Thymus (tissue), 11 donors: ENCODE results near the gene FAM3D. TPM values are rescaled to one million over a fixed set of nuclear protein-coding genes. Genes with fewer than 3 reads are reported as not detected.

Source experiments
- DNase-seq, 9 donors: peaks; one replicate each; pipeline ENCODE4 v3.0.0-alpha.2; 2013; ENCODE audit warnings: low spot score in 9 of 9, low read depth in 6 of 9, missing footprints in 1 of 9
- H3K27ac ChIP-seq, 2 donors: one replicate each; pipeline ENCODE4 v1.5.1; 2013; ENCODE audit warnings: control low read depth in 1 of 2, low read depth in 1 of 2, low read length in 1 of 2, mild to moderate bottlenecking in 1 of 2, moderate library complexity in 1 of 2
- H3K27me3 ChIP-seq, 2 donors: one replicate each; pipeline ENCODE4 v1.5.1; 2013; ENCODE audit warnings: low read length in 1 of 2; ENCODE audit not compliant: control insufficient read depth in 2 of 2, insufficient read depth in 1 of 2
- H3K36me3 ChIP-seq, 2 donors: one replicate each; pipeline ENCODE4 v1.5.1; 2013; ENCODE audit warnings: low read length in 1 of 2, mild to moderate bottlenecking in 1 of 2, moderate library complexity in 1 of 2; ENCODE audit not compliant: control insufficient read depth in 2 of 2, insufficient read depth in 2 of 2
- H3K4me1 ChIP-seq, 2 donors: one replicate each; pipeline ENCODE4 v1.5.1; 2013; ENCODE audit warnings: low read length in 2 of 2; ENCODE audit not compliant: control insufficient read depth in 2 of 2, insufficient read depth in 2 of 2
- H3K4me3 ChIP-seq, 2 donors: one replicate each; pipeline ENCODE4 v1.5.1; 2013; ENCODE audit warnings: low read length in 2 of 2, control low read depth in 1 of 2, mild to moderate bottlenecking in 1 of 2
- H3K9me3 ChIP-seq, 2 donors: one replicate each; pipeline ENCODE4 v1.5.1; 2013; ENCODE audit warnings: low read length in 1 of 2, mild to moderate bottlenecking in 1 of 2; ENCODE audit not compliant: control insufficient read depth in 2 of 2, insufficient read depth in 1 of 2
- WGBS: extraction: QIAGEN DNeasy Blood & Tissue Kit; methylation state at CpG from one replicate; pipeline ENCODE4 v1.1.7; 2013; 5-methylcytosine and 5-hydroxymethylcytosine counted together
- polyA plus RNA-seq: library from polyadenylated mRNA; stranded (reverse); fragments of 200-250 nt; gene quantifications from one replicate; pipeline ENCODE4 v1.2.3, GENCODE V29; 2013
- total RNA-seq: library from RNA; stranded (reverse); fragments of 120-200 nt; gene quantifications from one replicate; pipeline ENCODE4 v1.2.4, GENCODE V29; 2013
- donor health status: healthy.

The FAM3D gene
- total and polyA plus RNA-seq, 2 donors, result 0.14 to 8.1 TPM

DNA sequence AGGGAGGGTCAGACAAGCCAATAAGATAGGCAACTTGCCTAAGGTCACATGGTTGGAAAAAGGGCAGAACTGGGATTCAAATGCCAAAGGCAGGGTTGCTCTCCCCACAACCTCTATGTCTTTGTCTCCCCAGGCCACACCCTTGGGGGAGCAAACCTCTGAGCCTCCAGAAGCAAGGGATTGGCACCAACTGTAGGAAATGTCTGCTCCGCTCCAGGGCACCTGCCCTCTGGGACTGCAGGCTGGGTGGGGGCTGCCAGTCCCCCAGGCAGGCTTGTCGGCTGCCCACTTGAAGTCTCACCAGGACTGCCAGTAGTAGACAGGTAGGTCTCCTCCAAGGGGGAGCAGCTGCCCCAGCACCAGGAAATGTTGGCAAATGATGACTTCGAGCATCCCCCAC, 2.0 kb downstream of the FAM3D start:
- WGBS, result 89% methylated on average over 3 of the region's 3 CpGs
- no peak overlapping the region for H3K27ac ChIP-seq
- H3K9me3 ChIP-seq, result no peaks in the 10 kb centered on the region
- no peaks in the 10 kb centered on the region for H3K27me3 ChIP-seq
- no peak overlapping the region for H3K4me3 ChIP-seq
- no peak for DNase-seq
- H3K36me3 ChIP-seq, result no peaks in the 10 kb centered on the region
- no peaks in the 10 kb centered on the region for H3K4me1 ChIP-seq

DNA sequence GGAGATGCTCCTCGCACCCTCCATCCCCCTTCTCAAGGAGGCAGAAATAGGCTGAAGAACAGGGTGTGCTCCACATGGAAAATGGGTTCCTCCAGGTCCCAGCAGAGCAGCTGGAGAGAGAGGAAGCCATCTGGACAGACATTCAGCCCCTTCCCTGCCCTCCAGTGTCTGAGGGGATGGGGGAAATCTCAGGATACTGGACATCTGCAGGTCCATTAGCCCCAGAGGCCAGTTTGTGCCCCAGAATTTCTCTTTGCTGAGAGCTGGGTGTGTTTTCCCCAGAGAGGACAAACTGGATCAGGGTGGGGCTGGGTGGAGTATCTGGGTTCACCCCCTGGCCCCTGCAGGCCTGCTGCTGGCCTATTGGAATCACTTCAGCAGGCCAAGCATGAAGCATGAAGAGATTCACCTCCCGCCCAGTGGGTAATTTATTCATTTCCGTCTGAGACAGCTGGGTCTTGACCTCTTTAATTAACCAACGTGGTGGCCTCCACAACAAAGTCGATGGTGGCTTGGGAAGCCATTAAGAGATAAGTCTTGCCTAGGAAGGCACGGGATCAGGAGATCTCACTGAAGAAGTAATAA, 4.6 kb downstream of the FAM3D start:
- Histone ChIP-seq H3K36me3 (no peaks in the 10 kb centered on the region), H3K4me3 (no peak overlapping the region), H3K27ac (no peak overlapping the region), H3K27me3 (no peaks in the 10 kb centered on the region), H3K4me1 (no peaks in the 10 kb centered on the region), H3K9me3 (no peaks in the 10 kb centered on the region)
- WGBS, result 95% methylated on average over 6 of the region's 6 CpGs
- DNase-seq, result no peak

DNA sequence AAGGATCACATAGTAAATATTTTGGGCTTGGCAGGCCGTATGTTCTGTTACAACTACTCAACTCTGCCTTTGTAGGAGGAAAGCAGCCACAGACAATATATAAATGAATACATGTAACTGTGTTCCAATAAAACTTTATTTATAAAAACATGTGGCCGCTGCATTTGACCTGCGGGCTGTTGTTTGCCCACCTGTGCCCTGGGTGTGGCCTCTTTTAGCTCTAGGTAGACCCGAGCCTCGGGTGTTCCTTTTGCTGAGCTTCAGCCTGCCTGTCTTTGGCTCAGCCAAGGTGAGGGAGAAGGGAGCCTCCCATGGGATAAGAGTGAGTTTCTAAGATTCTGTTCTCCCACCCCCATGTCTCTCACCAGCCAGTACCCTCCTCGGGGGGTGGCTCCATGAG, 5.6 kb downstream of the FAM3D start:
- H3K4me1 ChIP-seq, result no peaks in the 10 kb centered on the region
- WGBS, result 82% methylated on average over 6 of the region's 6 CpGs
- H3K4me3 ChIP-seq, result no peak overlapping the region
- no peaks in the 10 kb centered on the region for H3K9me3 ChIP-seq
- DNase-seq, result no peak
- no peaks in the 10 kb centered on the region for H3K36me3 ChIP-seq
- H3K27ac ChIP-seq, result no peak overlapping the region
- H3K27me3 ChIP-seq, result no peaks in the 10 kb centered on the region

DNA sequence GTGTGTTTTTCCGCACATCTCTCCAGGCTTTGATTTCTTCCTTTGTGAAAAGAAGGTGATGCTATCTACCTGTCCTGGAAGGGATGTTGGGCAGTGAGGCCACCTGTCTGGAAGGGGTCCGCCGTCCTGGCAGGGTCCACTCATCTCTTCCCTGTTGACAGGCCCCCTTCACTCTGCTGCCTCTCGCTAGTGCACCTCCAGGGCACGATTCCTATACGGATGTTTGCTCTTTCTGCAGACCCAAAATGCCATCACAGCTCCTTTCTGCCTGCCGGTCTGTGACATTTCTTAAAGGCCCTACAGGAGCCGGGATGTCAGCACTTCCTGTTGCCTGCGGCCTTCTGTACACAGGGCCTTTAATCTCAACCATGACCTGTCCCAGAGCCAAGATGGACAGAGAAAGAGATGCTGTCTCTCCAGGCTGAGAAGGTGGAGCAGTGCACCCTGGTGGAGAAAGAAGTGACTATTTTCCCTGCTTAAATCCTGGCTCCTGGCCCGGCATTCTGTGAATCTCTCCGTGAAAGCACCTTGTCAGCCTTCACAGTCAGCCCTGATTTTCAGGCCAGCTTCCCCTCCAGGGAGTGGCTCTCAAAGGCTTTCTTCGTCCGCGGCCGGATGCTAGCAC, 7.4 kb downstream of the FAM3D start:
- DNase-seq, result no peak

DNA sequence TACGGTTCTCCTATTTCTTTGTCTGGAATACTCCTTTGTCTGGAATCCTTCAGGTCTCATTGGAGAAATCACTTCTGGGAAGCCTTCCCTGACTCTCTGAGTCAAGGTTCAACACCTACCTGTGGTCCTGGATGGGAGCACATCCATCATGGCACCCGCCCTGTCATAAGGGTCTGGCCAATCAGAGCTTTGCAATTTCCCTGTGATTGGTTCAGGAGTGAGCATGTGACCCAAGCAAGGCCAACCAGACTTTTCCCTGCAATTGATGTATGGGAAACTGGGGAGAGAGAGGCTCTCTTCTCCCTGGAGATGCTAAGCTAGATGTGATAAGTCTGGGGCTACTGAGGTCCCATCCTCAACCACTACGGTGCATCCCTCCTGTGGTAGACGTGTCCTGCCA, 8.1 kb downstream of the FAM3D start:
- no peak overlapping the region for H3K4me3 ChIP-seq
- no peak for DNase-seq
- H3K27ac ChIP-seq, result no peak overlapping the region
- no peaks in the 10 kb centered on the region for H3K27me3 ChIP-seq
- 98% methylated on average over 4 of the region's 4 CpGs for WGBS
- no peaks in the 10 kb centered on the region for H3K9me3 ChIP-seq
- no peaks in the 10 kb centered on the region for H3K36me3 ChIP-seq
- H3K4me1 ChIP-seq, result no peaks in the 10 kb centered on the region

More for the DNA sequence above, 7.4 kb downstream of the FAM3D start:
- Histone ChIP-seq H3K27ac (no peak overlapping the region), H3K27me3 (no peaks in the 10 kb centered on the region), H3K4me1 (no peaks in the 10 kb centered on the region), H3K9me3 (no peaks in the 10 kb centered on the region), H3K36me3 (no peaks in the 10 kb centered on the region), H3K4me3 (no peak overlapping the region)
- WGBS, result 89% methylated on average over 15 of the region's 15 CpGs

DNA sequence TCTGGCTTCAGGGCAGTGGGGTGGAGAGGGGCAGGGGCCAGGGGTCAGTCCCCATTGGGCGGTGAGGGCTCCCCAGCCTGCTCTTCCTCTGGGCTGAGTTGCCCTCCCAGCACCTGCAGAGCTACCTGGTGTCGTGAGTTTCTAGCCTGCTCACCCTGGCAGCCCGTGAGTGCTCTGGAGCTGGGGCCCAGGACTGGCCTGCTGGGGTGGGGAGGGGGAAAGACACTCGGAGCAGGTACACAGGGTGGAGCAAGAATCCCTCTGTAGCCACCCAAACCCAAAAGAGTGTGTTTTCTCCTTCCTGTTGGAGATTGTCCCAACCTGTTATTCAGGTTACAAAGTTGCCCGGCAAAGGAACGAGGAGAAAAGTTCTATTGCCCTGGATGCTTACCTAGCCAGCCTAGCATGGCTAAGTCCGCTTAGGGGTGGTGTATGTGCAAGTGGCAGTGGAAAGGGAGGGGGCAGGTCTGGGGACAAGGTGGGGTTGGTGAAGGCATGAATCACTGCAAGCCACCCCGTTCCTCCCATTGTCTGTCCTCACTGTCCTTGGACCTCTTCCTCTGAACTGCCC, 8.9 kb downstream of the FAM3D start:
- Histone ChIP-seq H3K27ac (no peak overlapping the region), H3K4me3 (no peak overlapping the region), H3K9me3 (no peaks in the 10 kb centered on the region), H3K27me3 (no peaks in the 10 kb centered on the region), H3K36me3 (no peaks in the 10 kb centered on the region), H3K4me1 (no peaks in the 10 kb centered on the region)
- WGBS, result 94% methylated on average over 8 of the region's 8 CpGs
- DNase-seq, result no peak

DNA sequence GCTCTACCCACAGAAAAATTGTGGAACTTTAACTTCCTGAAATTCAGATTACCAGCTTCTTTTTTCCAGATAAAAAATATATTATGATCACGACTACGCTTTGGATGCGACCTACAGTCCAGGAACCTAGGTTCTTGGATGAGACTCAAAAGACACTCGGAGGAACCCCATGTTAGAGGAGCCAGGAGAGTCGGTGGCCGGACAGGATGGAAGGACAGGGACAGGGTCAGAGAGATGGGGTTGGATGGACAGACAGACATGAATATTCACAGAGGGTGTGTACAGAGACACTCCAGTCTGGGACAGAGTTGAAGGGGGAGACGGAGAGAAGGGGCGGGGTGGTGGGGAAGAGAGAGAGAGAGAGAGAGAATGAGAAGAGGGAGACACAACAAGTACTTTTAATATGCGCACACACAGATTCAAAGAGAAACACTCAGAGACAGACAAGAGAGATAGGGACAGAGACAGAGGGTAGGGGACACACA, 9.5 kb downstream of the FAM3D start:
- Histone ChIP-seq H3K4me1 (no peaks in the 10 kb centered on the region), H3K4me3 (no peak overlapping the region)
- no peak for DNase-seq

DNA sequence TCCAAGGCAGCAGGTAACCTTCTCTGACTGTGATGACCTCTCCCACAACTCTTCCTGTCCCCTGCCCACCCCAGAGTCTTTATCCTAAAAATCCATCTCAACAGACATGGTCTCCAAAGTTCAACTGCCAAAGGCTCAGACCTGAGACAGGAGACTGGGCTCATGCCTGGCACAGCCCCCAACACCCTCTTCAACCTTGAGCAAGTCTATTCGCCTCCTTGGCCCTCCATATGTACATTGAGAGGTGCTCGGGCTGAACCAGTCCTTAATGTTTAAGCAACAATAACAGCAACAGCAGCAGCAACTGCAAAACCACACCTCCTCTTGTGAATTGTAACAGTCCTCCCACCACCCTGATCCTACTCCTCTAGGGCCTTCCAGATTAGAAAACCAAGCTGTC, 9.9 kb downstream of the FAM3D start:
- H3K27ac ChIP-seq, result no peak overlapping the region
- no peaks in the 10 kb centered on the region for H3K9me3 ChIP-seq
- WGBS, result 91% methylated on average over 2 of the region's 2 CpGs
- no peaks in the 10 kb centered on the region for H3K4me1 ChIP-seq
- no peaks in the 10 kb centered on the region for H3K27me3 ChIP-seq
- no peak overlapping the region for H3K4me3 ChIP-seq
- H3K36me3 ChIP-seq, result no peaks in the 10 kb centered on the region
- no peak for DNase-seq

More for the DNA sequence above, 9.5 kb downstream of the FAM3D start:
- H3K27me3 ChIP-seq, result no peaks in the 10 kb centered on the region
- H3K36me3 ChIP-seq, result no peaks in the 10 kb centered on the region
- 83% methylated on average over 9 of the region's 9 CpGs for WGBS
- H3K9me3 ChIP-seq, result no peaks in the 10 kb centered on the region
- H3K27ac ChIP-seq, result no peak overlapping the region

DNA sequence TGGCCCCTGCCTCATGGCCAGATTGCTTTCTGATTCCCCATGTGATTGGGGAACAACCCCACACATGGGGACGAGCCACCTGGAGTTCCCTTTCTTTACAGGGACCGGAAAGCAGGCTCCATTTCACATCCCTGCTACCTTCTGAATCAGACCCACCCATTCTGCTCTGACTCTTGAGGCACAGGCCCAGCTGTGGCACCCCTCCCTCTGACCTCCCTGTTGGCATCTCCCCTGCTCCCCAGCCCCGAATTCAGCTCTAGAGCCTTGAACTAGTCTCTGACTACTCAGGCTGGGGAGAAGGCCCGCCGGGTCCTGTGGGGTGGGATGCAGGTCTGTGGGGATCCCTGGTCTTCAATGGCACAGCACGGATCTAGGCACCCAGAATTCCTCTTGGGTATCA, 12.1 kb downstream of the FAM3D start:
- 95% methylated on average over 6 of the region's 6 CpGs for WGBS
- no peak overlapping the region for H3K27ac ChIP-seq
- no peaks in the 10 kb centered on the region for H3K27me3 ChIP-seq
- H3K4me1 ChIP-seq, result no peaks in the 10 kb centered on the region
- no peaks in the 10 kb centered on the region for H3K36me3 ChIP-seq
- no peak for DNase-seq
- no peaks in the 10 kb centered on the region for H3K9me3 ChIP-seq
- no peak overlapping the region for H3K4me3 ChIP-seq
